ENCODE measurements around the gene STMP1.
A peak's percentile ranks its signal among the peaks of the same experiment; 100 is the strongest.
"Not testable (repeated sequence)": the region's sequence is repeated elsewhere in the genome, so short reads cannot be mapped to it uniquely, and the experiment has no call there.

The STMP1 gene

GRCh38 chr7:135662373-135663114 is at the start of gene STMP1:
TSS of gene STMP1 (plus strand) at chr7:135662514.
- DNase-seq: peak; percentile 94

DNA sequence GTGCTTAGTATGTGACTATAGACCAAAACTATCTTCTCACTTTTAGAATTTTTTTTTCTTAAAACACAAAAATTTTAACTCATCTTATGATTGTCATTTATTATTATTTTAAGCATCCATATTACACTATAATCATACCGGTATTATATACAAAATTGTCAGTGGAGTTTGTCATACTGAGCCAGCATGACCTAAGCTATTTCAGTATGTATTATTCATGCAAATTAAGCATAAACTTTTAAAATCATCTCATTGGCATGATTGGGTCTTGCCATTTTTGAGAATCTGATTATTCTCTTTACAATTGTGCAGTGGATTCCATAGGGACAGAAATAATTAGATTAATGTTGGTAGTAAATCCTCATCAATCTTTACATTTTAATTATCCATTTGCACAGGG is 46.2 kb upstream of the STMP1 start:
- peak; percentile 3 for DNase-seq

- DNase-seq: no peak
Observed at GRCh38 chr7:135617781-135618180, 44.5 kb upstream of the STMP1 start.

DNA sequence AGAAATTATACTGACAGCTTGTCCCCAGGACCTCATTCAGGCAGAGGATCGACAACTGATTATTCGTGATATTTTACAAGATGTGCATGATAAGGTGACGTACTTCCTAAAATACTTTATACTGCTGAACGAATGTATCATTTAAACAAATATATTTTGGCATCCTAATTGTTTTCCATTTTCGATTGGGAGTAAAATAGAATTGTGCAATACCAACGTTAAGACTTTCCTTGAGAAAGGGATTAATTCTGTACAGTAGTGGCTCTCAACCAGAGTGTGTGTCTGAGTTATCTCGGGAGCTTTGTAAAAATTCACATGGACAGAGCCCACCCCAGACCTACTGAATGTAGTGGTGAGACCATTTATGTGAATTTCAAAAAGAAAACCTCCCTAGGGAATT is 43.8 kb upstream of the STMP1 start:
- DNase-seq: no peak

- DNase-seq: no peak
Observed at GRCh38 chr7:135620447-135620846, 41.9 kb upstream of the STMP1 start.

DNA sequence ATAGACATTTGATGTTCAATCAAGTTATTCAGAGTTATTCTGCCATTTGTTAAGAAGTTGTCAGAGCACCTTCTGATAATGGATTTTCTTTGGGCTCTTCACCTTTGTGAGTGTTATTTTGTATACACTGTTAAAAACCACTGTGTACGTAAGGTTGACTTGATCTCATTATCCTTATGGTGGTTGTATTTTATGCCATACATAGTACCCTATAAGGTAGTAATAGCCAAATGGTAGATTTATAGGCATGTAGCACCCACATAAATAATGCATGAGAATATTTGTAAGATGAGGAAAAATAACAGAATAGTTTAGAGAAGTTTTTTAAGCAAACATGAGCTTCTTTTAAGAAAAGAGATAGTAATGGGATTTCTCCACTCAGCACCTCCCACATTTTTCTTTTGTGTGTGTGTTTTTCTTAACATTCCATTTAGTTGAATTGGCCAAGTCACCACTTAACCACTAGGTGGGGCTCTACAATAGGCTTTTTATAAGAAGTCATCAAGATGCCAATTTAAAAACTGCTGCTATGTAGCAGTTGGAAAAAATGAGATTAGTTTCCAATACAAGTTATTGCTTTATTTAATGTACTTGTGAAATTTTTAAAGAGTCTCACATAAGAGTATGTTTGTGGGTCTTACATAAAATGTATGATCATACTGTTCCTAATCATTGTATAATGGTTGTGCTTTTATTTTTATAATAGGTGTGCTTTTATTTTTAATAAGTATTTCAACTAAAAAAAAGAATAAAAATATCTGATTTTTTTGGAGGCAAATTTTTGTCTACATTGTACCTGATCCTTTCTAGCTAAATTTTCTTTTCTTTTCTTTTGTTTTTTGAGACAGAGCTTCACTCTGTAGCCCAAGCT is 41.1 kb upstream of the STMP1 start:
- peak; percentile 87 for DNase-seq

DNA sequence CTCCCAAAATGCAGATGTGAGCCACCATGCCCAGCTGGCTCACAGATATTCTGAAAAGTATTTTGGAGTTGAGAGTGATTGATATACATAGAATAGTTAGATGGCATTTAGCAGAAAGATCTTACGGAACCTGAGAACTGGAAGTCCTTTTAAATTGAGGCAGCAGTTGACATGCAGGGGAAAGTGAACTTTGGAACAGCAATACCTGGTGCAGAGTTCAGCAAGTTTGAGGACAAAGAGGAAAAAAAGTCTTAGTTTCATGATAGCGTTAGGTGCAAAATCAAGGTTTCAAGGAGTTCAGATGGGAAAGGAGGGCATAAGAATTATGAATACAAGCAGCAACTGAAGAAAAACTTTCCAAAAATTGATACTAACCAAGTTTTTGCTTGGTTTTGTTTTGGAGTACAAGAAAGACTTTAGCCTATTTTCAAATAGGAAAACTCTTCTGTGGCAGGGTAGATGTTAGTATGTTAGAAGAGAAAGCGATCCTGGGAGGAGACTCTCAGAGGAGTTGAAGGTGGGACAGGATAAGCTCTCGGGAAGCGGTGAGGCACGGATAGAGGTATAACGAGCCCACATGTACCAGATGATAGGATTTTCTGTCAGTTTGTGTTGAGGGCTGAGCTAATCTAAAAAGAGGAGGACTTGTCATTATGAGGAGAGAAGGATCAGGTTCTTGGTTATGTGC is 28.0 kb upstream of the STMP1 start:
- DNase-seq: no peak

DNA sequence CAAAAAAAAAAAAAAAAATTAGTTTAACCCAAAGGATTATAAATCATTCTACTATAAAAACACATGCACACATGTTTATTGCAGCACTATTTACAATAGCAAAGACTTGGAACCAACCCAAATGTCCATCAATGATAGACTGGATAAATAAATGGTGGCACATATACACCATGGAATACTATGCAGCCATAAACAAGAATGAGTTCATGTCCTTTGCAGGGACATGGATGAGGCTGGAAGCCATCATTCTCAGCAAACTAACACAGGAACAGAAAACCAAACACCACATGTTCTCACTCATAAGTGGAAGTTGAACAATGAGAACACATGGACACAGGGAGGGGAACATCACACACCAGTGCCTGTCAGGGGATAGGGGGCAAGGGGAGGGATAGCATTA is 22.6 kb upstream of the STMP1 start:
- not testable (repeated sequence) for DNase-seq

- no peak for DNase-seq
Observed at GRCh38 chr7:135644154-135644553, 18.2 kb upstream of the STMP1 start.

DNA sequence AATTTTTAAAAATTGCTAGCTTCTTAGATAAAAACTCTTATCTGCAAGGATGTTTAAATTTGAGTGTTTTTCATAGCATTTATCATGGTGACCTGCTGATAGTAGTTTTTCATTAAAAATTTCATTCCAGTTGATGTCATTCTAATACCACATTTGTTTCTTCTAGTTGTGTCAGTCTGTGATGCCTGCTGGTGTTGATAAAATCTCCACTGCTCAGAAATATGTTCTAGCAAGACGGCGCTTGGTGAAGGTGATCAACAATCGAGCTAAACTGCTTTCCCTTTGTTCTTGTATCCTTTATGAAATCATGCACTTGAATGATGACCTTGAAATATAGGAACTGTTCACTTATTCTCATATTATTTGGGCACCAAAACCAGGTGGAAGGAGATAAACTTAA is 17.6 kb upstream of the STMP1 start:
- DNase-seq: no peak

GRCh38 chr7:135645296-135645904 is 16.9 kb upstream of the STMP1 start:
- peak; percentile 49 for DNase-seq

GRCh38 chr7:135647755-135648154 is 14.6 kb upstream of the STMP1 start:
- DNase-seq: no peak

- DNase-seq: no peak
Observed at GRCh38 chr7:135648235-135648634, 14.1 kb upstream of the STMP1 start.

GRCh38 chr7:135650831-135651573 is 11.3 kb upstream of the STMP1 start:
- no peak for DNase-seq

- no peak for DNase-seq
Observed at GRCh38 chr7:135653340-135654080, 8.8 kb upstream of the STMP1 start.

GRCh38 chr7:135658564-135658963 is 3.8 kb upstream of the STMP1 start:
- DNase-seq: no peak

DNA sequence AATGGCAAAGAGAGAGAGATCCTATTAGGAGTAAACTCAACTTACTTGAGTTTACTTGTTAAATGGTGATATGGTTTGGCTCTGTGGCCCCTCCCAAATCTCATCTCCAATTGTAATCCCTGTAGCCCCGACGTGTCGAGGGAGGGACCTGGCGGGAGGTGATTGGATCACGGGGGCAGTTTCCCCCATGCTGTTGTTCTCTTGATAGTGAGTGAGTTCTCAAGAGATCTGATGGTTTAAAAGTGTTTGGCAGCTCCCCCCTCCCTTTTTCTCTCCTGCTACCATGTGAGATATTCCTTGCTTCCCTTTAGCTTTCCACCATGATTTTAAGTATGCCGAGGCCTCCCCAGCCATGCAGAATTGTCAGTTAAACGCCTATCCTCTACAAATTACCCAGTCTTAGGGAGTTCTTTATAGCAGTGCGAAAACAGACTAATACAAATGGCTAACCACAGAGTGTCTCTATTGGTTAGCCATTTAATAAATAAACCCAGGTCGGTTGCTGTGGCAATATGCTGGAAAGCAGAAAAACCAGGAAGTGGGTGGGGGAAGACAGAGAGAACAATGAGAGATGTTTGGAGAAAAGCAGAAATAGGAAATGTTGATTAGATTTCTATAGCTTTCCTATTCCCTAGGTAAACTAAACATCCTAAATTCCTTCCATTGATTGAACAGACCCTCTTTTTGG is 3.0 kb upstream of the STMP1 start:
- DNase-seq: no peak

DNA sequence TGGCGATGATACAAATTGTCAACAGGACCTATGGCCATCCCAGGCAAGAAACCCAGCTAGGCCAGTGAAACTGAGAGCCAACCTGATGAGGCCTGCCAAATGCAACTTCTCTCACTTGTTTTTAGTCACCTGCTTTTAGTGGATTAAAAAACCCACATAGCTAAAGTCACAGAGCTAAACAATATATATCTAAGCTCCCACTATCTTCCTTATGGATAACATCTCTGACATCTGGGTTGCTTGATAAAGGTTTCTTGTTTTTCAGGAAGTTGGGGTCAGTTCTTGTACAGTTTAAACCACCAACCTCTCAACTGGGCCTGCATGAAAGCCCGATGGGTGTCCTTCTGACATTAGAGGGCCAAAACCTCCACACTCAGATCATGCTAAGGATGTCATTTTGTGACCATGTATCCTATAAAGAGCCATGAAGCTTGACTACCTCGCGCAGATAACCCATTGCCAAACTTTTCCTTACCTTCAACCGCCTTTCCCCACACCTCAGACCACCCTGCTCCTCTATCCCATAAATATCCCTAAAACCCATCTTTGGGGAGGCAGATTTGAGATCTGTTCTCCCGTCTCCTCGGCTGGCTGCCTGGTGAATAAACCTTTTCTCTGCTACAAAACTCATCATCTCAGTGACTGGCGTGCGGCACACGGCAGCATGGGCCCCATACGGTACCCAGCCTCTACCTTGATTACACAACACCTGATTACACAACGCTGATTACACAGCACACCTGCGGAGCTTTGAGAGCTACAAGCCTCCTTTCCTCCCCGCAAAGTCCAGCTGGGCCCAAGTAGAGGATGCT is 797 bp upstream of the STMP1 start:
- no peak for DNase-seq

GRCh38 chr7:135662123-135662372 is 266 bp upstream of the STMP1 start:
- no peak for DNase-seq

- DNase-seq: peak; percentile 69
Observed at GRCh38 chr7:135664046-135664589, 1.8 kb downstream of the STMP1 start.

Data from HCEC 1CT (cell line).